HK-2 (cell line): Measurements from ENCODE around the gene DCUN1D3.
"Not testable (repeated sequence)": the region's sequence is repeated elsewhere in the genome, so short reads cannot be mapped to it uniquely, and the experiment has no call there.

Experiments used
- DNase-seq: peaks from one replicate; pipeline ENCODE4 v3.0.0-alpha.2; 2018; ENCODE audit not compliant: unreplicated experiment

Gene DCUN1D3

GRCh38 chr16:20822521-20823325, 77.4 kb downstream of the DCUN1D3 start:
- DNase-seq: no peak

- no peak for DNase-seq
These were observed 78.5 kb downstream of the DCUN1D3 start for GRCh38 chr16:20821682-20822081.

DNA sequence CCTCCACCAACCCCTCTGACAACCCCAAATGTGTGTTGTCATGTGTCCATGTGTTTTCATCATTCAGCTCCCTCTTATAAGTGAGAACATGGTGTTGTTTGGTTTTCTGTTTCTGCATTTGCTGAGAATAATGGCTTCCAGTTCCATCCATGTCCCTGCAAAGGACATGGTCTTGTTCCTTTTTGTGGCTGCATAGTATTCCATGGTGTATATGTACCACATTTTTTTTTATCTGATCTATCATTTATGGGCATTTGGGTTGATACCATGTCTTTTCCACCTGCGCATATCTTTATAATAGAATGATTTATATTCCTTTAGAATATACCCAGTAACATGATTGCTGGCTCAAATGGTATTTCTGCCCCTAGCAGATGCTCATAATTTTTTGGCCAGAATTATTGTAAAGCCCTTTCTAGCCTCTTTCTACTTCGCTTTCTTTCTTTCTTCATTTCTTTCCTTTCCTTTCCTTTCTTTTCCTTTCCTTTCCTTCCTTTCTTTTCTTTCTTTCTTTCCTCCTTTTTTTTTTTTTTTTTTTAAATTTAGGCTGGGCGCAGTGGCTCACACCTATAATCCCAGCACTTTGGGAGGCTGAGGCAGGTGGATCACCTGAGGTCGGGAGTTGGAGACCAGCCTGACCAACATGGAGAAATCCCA, 81.1 kb downstream of the DCUN1D3 start:
- DNase-seq: no peak

GRCh38 chr16:20814784-20815183, 85.4 kb downstream of the DCUN1D3 start:
- no peak for DNase-seq

- DNase-seq: no peak
These were observed 87.6 kb downstream of the DCUN1D3 start for GRCh38 chr16:20812510-20812909.

- no peak for DNase-seq
These were observed 88.2 kb downstream of the DCUN1D3 start for GRCh38 chr16:20811889-20812439.

- no peak for DNase-seq
These were observed 92.3 kb downstream of the DCUN1D3 start for GRCh38 chr16:20807862-20808261.

DNA sequence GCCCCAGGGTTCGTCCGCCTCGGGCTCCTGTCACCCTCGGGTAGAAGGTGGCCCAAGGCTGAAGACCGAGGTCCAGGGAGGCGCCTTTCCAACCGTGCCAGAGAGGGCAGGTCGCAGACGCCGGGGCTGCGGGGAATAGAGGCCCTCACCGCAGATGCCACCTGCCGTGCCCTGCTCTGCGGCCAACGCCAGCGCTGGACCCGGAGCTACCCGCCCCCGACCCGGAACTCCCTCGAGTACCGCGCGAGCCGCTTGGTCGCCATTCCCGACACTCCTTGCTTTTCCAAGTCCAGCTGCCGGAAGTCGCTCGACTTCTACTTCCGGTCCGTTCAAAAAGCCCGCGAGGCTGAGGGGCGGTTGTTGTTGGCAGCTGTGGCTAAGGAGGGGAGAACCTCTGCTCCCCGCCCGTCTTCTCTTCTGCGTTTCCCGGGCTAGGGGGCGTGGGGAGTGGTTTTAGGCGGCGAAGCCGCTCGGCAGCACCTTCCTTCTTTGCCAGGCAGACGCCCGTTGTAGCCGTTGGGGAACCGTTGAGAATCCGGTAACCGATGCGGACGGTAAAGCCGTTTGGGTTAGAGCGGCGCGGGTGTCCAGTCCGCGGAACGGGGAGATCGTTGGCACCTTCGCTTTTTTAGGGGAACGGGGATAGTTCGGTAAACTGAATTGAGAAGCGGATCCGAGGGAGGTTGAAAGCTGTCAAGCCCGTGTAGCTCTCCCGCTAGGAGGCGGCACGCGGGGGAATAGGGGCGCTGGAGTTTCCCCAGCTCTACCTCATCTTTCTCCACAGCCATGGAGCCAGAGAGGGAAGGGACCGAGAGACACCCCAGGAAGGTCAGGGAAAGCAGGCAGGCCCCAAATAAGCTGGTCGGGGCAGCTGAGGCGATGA, 93.7 kb downstream of the DCUN1D3 start, which contains the start of the genes ERI2 and REXO5:
TSS of gene ERI2 (minus strand) at position 305 of the 883 bp plus-strand sequence. CDS start at position 263, 42 bp downstream.
TSS of gene REXO5 (plus strand) at position 360 of the 883 bp plus-strand sequence. CDS start at position 787, 427 bp downstream.
- peak; percentile 91 for DNase-seq

- DNase-seq: not testable (repeated sequence)
These were observed 94.4 kb downstream of the DCUN1D3 start for GRCh38 chr16:20805684-20806167.
